Activated CD8-positive, alpha-beta memory T cell treated with anti-CD3 and anti-CD28 coated beads, Interleukin-2, amount 50 U/mL, for 4 hours (primary cell): ENCODE results near the gene ADAM22.
"Not testable (repeated sequence)": the region's sequence is repeated elsewhere in the genome, so short reads cannot be mapped to it uniquely, and the experiment has no call there.

Experiments
- DNase-seq: peaks from one replicate; pipeline ENCODE4 v3.0.0-alpha.2; 2020

The ADAM22 gene

GRCh38 chr7:88115258-88115796 is 181.3 kb downstream of the ADAM22 start:
- DNase-seq, result no peak

- DNase-seq, result no peak
These were observed 181.8 kb downstream of the ADAM22 start for GRCh38 chr7:88115816-88116215.

- no peak for DNase-seq
These were observed 182.3 kb downstream of the ADAM22 start for GRCh38 chr7:88116235-88116795.

DNA sequence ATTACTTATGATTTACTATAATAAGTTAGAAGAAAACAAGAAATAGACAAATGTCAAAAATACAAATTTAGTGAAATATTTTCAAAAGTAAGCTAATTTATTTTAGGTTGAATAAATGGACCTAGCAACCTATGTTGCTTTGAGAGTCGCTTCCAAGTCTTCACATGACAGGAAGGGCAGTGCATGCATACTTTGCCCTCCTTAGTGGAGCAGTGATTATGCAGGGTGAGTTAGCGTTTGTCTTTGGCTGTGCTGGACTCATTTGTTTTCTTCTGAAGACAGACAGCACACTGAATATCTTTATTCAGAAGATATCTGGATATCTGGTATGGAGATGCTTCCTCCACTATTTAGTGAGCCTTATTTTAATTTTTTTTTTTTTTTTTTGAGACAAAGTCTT is 183.3 kb downstream of the ADAM22 start:
- DNase-seq, result no peak

DNA sequence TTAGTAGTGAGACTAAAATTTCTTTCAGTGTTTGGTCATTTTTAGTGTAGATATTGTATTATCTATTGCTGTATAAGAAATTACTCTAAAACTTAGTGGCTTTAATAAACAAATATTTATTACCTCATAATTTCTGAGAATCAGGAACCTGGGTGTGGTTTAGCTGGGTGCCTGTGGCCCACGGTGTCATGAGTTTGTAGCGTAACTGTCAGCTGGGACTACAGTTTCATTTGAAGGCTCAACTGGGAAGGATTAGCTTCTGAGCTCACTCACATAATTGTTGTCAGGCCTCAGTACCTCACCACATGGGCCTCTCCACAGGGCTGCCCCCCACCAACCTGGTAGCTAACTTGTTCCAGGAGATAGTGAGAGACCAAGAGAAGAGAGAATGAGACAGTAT is 187.3 kb downstream of the ADAM22 start:
- no peak for DNase-seq

DNA sequence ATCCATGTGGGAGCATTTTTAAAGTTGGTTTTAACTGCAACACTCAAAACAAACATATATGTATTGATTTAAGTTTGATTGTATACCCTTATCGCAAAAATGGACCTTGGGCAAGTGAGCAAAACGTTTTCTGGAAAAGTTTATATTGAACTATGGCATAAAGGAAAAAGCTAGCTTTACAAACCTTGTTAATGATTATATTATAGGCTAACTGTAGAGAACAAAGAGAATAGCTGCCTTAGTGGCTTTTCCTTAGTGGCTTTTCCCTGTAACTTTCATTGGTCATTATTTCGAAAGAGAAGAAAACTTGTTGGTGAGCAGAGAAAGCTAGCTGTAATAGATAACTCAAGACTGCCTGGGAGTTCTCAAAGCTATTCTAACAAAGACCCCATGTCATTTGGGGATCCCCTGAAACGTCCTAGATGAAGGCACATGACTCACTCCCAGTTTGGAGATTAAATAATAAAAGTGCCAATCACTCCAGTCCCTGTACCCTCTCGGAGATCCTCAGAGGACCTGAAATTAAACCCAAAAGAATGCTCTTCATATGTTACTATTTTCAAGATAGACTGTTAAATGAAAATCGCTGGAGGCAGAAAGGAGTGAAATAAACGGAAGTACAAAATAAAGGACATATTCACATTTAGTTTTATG is 193.7 kb downstream of the ADAM22 start:
- no peak for DNase-seq

- DNase-seq, result no peak
These were observed 198.7 kb downstream of the ADAM22 start for GRCh38 chr7:88132725-88133124.

- DNase-seq, result no peak
These were observed 206.9 kb downstream of the ADAM22 start for GRCh38 chr7:88140947-88141346.

DNA sequence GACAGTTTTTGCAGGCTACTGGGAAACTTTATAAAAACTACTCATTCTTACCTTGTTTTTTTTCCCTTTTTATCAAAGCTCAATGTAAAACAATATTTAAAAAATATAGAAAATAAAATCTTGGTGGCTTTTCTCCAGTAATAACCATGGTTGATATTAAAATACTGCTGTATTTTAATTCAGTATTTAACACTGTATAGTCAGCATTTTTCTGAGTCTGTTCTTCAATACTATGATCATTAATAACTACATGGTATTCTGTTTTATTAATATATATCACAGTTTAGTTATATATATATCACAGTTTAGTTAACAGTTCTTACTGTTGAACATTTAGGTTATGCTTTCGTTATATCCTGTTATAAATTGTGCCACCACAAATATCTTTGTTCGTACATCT is 207.4 kb downstream of the ADAM22 start:
- DNase-seq, result no peak

GRCh38 chr7:88141953-88142352 is 207.9 kb downstream of the ADAM22 start:
- DNase-seq, result no peak

DNA sequence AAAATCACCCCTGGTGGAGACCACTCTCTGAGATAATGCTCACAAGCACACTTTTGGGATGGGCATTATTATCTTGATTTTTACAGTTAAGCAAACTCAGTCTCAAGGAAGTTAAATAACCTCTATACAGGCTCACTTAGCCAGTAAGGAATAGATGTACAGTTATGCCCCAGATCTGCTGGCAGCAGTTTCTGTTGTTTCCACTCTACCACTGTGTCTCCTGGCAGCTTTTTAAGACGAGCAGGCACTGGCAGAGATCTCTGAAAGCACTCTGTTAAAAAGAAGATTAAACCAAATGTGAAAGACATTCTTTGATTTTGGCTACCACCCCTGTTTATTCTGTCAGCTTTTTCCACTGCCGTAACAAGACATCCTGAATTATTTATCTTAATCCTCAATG is 212.6 kb downstream of the ADAM22 start:
- no peak for DNase-seq

- no peak for DNase-seq
These were observed 213.3 kb downstream of the ADAM22 start for GRCh38 chr7:88147341-88147740.

DNA sequence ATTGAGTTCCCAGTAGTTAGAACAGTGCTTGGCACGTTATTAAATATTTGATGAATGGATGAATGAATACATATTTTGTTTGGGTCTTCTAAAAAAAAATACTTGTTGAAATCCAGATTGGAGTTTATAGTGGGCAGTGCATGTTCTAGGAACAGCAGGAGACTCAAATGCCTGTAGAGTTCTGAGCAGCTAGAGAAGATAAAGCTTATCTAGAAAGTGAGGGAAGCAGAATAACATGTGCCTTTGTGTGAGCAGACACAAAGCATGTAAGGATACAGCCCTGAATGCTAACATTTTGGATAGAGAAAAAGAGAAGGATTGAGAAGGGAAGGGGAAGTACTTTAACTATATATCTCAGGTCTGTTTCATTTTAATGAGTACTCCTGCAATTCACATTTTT is 213.9 kb downstream of the ADAM22 start:
- no peak for DNase-seq

DNA sequence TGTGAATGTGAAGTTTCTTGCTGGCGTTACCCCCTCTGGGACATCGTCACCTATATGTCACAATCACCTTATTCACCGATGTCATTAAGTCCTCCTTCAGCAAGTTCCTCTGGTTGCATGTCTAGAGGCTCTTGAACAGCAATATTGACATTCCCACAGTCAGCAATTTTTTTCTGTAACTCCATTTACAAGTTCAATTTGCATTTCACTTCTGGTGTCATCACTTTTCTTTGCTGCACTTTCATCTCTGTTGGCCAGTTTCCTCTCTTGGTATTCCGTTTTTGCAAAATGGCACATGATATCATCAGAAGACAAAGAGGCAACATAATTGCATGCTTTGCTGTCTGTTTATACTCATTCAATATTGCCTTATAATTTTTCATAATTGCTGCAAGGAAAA is 216.0 kb downstream of the ADAM22 start:
- no peak for DNase-seq

DNA sequence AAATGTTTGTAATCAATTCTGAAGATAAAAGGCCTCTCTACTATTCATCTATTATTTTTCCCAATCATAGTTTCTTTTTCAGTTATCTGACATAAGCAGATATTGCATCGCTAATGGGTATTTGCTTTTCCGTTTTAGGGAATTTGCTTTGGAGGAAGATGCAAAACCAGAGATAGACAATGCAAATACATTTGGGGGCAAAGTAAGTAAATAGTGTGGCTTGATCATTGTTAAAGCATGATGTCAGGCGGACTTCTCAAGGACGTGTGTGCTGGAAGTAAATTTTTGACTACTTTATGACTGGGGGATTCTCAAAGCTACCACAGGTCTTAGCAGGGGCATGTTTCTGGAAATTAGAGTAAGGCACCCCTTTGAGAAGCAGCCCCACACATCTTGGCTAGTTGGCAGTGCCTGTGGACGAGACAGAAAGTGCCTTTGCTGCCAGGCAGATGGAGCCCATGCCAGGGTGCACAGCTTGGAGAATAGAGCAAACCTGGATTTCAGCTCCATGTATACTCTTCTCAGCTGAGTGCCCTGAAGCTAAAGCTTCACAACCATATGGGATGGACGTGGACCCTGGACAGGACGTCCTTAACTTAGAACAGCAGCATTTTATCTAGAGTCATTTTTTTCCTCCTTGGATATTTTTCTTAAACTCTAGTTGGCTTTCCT is 217.2 kb downstream of the ADAM22 start:
- no peak for DNase-seq

DNA sequence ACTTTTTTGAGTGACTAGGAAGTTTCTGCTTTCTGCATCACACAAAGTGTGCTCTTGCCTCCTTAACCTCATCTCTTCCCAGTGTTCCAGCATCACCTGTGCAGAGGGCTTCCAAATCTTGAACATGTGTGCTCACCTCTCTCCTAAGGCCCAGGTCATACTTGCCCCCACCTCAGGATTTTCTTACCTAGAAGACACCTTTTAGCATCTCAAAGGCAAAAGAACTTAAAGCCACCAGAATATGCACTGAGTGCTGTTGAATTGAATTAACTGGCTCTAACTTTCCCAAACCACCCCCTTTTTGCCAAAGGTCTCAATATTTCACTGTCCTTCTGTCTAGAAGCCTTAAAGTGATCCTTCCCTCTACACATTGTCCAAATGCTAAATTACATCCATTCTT is 219.3 kb downstream of the ADAM22 start:
- no peak for DNase-seq

DNA sequence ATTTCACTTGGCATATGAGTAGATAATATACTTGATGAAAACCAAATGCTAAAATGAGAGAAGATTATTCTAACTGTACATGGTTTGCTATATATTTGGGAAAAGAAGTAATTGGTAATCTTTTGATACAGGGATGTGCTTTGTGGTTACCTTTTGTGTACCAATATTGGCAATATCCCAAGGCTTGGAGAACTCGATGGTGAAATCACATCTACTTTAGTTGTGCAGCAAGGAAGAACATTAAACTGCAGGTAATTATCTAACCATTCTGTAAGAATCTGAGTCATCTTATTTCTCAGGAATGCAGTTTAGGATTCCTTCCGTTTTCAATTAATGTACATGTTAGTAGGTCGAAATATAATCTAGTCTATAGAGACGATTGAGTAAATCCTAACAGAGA is 221.7 kb downstream of the ADAM22 start:
- no peak for DNase-seq

DNA sequence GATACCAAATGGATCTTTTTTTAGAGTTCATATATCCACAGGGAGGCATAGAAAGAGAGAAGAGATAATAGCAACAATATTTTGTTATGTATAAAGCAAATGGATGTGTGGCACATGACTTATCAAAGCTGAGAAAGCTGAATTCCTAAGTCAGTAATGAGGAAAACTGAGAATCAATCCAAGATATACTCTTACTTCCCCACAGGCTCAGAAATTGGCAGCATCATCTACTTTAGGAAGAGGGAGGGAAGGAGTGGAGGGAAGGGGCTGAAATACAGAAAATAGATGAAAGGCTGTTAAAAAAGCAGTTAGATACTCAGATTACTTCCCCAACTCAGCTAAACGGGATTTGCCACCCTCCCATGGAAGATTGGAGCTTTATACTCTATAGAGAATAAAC is 222.3 kb downstream of the ADAM22 start:
- DNase-seq, result no peak

GRCh38 chr7:88159741-88160140 is 225.7 kb downstream of the ADAM22 start:
- DNase-seq, result not testable (repeated sequence)

DNA sequence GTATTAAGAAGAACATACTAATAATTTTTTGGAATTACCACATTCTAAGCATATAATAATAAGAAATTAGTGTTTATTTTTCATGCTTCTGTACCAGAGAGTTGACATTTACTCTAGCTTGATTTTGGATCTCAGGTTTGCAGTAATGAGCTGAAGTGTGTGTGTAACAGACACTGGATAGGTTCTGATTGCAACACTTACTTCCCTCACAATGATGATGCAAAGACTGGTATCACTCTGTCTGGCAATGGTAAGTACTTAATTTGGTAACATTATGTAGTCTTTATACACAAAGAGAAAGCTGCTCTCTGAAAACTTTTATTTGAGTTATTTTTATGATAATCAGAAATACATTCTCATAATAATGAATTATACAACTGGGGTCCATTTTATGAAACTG is 231.6 kb downstream of the ADAM22 start:
- no peak for DNase-seq

DNA sequence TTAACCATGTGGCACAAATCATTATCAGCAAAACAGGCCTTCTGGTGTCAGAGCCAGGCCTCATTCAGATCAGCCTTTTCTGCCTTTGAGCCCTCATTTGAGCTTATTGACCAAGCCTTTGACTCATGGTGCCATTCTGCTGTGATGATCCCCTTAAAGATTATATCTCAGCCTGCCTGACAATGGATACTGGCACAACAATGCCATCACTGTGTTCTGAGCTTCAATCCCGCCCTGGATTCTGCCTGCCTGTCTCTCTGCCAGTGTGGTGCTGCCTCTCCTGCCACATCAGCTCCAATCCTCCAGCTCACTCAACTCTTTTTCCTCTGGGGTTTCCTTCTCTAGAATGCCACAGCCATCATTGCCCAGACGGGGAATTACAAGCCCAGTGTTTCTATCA is 233.2 kb downstream of the ADAM22 start:
- DNase-seq, result no peak

GRCh38 chr7:88167721-88168120 is 233.7 kb downstream of the ADAM22 start:
- no peak for DNase-seq

- no peak for DNase-seq
These were observed 235.8 kb downstream of the ADAM22 start for GRCh38 chr7:88169717-88170320.

DNA sequence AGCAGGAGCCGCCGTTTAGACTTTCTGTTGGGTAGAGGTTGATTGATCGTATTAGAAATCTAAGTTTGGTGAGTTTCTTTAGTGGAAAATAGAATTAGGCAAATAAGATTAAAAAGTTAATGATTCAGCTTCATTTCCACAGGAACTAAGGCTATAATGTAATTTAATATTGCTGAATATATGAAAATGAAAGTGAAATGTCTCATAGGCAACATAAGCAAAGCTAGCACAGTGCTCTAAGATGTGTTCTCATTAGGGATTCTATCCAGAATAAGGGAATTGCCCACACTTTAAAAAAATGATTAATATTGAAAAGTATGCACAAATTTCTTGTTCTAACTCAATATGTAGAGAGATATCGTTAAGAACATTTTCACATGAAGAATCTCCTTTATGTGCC is 238.8 kb downstream of the ADAM22 start:
- DNase-seq, result no peak
